HG02571 (cell line): ENCODE measurements around the gene RNU5D-1.
"Not testable (repeated sequence)": the region's sequence is repeated elsewhere in the genome, so short reads cannot be mapped to it uniquely, and the experiment has no call there.

ENCODE experiments used
- ATAC-seq: cut with Tn5 transposase; IDR thresholded peaks from one replicate; pipeline ENCODE4 v1.9.1; 2021; ENCODE audit warnings: mild to moderate bottlenecking, moderate library complexity; ENCODE audit not compliant: unreplicated experiment

RNU5D-1 gene

DNA sequence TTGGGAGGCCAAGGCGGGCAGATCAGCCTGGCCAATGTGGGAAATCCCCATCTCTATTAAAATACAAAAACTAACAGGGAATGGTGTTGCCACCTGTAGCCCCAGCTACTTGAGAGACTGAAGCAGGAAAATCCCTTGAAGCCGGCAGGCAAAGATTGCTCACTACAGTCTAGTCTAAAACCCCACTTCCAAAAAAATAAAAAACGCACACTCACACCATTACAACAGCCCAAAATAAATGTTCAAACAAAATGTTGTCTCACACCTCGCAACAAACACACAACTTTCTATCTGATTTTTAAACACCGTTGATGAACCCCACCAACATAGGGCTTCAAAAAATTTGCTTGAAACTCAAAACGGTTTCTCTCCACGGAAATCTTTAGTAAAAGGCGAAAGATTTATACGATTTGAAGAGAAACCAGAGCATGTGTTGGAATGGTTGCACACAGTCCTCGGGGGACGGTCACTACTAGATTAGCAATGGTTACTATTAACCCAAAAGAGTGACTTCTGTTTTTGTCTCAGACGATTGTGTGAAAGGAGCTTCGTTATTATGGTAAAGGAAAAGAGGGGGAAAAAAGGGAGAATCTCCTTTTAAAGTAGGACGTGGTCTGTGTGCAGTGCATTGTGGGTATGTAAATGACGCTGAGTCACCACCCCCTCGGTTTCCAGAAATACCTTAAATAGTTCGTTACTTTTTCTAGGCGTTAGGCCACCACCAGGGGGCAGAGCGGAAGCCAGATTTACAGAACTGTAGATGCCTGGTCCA is at the start of gene RNU5D-1:
TSS of gene RNU5D-1 (minus strand) at position 430 of the 772 bp plus-strand sequence.
- ATAC-seq, result peak; percentile 64

DNA sequence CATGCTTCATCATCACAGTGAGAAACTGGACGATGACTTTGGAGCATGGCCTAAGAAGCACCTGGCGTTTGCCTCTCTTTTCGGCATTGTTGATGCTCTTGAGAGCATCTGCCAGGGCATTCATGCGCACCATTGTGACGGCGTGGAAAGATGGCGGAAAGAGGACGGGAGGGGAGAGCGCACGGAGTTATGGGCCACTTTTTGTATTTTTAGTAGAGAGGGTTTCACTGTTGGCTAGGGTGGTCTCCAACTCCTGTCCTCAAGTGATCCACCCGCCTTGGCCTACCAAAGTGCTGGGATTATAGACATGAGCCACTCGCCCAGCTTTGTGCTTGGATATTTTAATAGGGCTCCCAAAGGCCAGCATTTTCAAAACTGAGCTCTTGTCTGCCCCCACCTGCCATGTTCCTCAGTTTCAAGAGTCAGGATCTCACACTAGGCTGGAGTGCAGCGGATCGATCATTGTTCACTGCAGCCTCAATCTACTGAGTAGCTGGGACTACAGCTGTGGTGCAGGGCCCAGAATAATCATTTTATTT is 49.7 kb upstream of the RNU5D-1 start:
- ATAC-seq, result no peak

DNA sequence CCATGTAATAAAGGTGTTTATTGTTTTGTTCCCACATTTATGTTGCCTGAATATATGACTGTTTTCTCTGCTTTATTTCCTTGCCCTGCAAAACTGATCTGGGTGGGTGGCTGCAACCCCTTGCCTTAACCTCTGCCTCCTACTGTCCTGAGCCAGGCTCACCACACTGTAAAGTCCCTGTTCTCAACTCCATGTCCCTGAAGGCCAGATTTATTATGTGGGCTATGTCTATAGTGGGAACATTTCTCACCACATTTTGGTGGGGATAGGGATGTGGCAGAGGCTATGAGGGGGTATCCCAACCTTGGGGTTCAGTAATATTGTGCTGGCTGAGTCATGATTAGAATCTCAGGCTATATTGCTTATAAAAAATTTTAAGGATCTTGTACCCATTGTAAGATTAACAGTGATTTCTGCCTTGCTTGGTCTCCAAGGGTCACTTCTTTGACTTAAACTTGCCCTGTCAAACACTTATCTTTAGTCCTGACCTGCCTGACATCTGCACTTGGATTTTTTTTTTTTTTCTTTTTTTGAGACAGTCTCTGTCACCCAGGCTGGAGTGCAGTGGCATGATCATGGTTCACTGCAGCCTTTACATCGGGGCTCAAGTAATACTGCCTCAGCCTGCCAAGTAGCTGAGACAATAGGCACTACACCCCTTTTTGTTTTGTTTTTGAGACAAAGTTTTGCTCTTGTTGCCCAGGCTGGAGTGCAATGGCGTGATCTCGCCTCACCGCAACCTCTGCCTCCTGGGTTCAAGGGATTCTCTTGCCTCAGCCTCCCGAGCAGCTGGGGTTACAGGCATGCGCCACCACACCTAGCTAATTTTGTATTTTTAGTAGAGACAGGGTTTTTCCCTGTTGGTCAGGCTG is 48.0 kb upstream of the RNU5D-1 start:
- no peak for ATAC-seq

DNA sequence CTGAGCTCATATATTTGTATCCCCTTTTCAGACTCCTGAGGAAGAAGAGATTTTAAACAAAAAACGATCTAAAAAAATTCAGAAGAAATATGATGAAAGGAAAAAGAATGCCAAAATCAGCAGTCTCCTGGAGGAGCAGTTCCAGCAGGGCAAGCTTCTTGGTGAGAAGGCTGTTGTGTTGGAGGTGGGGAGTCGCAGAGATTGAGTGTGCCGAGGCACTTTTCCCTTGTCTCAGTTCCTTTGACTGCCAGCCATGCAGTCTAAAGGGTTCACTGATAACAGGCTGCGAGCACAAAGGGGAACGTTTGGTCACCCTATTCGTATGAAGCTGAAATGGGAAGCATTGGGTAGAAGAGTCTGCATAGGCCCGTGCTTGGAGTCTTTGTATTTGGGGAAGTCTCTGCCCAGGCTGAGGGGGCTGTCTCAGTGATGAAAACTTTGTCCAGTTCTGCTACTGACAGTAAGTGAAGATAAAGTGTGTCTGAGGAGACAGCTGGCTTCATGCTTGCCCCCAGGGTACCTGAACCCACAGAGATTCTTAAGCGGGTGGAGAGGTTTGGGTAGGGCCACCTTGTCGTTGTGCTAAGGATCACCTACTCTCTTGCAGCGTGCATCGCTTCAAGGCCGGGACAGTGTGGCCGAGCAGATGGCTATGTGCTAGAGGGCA is 47.1 kb upstream of the RNU5D-1 start:
- ATAC-seq, result no peak

DNA sequence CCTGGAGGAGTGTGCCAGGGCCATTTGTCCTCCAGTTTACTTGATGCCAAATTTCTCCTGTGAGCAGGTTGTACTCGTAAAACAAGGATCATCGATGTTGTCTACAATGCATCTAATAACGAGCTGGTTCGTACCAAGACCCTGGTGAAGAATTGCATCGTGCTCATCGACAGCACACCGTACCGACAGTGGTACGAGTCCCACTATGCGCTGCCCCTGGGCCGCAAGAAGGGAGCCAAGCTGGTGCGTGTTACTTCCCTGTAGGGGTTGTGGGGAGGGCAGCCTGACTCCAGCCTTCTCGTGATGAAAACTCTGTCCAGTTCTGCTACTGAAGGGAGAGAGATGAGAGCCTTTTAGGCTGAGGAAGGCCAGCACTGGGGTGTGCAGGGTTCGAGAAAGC is 46.6 kb upstream of the RNU5D-1 start:
- ATAC-seq, result no peak

DNA sequence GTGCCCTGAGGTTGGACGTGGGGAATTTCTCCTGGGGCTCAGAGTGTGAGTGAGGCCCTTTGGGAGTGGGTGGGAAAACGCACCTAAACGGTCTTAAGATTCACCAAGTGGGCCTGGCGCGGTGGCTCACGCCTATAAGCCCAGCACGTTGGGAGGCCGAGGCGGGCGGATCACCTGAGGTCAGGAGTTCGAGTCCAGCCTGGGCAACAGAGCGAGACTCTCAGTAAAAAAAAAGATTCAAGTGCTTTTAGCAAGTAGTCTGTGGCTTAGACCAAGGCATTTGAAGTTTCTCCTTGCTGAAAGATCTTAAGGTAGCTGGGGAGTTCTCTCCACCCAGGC is 45.7 kb upstream of the RNU5D-1 start:
- ATAC-seq, result no peak

DNA sequence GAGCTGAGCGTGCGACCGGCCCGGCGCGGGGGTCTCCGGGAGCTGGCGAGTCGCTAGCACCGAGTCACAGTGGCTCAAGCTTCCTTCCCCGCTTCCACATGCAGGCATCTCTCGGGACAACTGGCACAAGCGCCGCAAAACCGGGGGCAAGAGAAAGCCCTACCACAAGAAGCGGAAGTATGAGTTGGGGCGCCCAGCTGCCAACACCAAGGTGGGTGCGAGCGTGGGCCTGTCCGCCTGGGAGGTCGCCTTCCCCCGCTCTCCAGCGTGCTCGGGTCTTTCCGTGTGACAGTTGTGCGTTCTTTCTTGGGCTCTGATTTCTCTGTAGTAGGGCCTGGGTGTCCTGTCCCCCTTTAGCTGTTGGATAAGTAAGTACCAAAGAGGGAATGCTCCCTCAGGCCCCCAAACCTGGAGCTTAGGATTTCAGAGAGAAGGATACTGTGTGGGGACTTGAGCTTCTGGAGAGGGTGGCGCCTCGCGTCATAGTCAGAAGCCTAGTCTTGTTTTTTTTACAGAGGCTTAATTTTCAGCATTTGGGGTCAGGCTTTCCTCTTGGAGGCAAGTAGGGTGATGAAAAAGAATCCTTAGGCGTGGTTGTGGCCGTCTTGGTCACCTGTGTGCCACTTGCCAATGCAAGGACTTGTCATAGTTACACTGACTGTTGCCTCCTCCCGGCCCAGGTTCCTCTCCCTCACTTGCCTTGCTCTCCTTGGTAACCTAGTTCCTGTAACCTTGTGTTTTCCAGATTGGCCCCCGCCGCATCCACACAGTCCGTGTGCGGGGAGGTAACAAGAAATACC is 45.2 kb upstream of the RNU5D-1 start:
- peak; percentile 17 for ATAC-seq

DNA sequence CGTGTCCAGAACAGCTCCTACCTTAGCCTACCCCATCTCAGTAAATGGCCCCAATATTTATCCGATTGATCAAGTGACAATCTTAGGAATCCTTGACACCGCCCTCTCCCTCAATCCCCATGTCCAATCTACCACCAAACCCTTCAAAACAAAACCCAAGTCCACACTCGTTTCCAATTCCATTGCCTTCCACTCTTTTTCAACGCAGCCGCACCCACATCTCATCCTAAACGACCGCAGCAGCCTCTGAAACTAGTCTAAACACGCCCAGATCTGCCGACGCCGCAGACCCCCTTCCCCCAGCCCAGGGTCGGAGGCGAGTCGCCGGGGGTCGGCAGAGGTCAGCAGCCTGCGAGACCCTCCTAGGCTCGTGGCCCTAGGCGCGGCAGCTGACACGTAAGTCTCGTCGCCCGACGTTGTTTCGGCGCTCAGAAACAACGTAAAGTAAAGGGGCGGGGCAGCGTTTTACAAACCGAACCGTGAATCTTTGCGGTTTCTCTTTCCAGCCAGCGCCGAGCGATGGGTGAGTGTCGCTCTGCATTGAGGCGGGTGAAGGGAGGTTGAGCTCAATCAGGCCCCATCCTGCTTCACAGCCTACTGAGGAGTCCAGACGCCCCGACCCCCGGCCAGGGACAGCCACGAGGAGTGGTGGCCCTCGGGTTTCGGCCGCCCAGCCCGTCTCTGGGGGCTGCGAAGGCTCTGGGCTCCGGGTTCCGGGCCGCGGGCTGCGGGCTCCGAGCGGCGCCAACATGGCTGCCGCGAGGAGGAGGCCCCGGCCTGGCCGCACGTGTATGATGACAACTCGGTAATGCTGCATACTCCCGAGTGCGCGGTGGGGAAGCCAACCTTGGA is 44.3 kb upstream of the RNU5D-1 start, which contains the start of gene RPS8:
TSS of gene RPS8 (plus strand) at position 463 of the 852 bp plus-strand sequence. CDS start at position 520, 57 bp downstream.
- peak; percentile 71 for ATAC-seq

DNA sequence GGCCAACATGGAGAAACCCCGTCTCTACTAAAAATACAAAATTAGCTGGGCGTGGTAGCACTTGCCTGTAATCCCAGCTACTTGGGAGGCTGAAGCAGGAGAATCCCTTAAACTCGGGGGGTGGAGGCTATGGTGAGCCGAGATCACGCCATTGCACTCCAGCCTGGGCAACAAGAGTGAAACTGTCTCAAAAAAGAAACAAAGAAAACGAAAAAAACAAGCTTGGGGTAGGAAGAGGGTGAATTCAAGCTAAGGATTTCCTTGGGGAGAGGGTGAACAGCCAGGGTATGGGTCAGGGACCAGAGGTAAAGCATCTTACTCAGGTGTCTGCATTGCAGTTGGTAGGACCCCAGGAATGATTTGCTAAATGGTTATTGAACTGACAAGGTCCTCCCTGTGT is 35.5 kb upstream of the RNU5D-1 start:
- ATAC-seq, result not testable (repeated sequence)

DNA sequence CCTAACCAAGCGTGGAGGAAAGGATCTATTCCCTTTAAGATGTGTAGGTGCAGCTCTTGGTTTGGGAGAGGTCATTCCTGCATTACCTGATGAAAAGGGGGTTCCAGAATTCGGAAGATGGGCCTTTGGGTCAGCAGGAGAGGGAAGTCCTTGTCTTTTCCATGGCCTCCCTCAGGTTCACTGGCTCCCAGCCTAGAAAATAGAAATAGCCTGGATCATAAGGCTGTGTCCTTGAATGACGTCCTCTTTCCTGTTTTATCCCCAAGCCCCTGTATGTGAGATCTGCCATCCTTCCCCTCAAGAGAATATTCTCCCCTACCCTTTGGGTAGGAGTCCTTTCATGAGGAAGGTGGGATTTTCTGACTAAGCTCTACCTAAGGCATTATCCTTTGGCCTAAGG is 29.9 kb upstream of the RNU5D-1 start:
- ATAC-seq, result no peak

DNA sequence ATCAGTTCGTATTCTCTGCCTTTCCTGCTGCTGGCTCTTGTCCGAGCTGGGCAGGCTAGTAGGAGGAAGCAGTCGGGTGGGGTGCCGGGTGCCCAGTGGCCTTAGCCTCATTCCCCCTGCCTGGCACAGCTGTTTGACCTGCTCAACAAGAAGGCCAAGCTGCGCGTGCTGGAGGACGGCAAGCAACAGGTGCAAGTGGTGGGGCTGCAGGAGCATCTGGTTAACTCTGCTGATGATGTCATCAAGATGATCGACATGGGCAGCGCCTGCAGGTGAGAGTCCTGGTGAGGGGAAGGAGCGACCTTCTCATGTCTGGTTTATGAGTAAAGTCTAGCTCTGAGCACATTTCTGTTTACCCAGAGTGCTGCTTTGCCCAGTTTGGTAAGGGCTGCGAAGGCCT is 28.1 kb upstream of the RNU5D-1 start:
- no peak for ATAC-seq

DNA sequence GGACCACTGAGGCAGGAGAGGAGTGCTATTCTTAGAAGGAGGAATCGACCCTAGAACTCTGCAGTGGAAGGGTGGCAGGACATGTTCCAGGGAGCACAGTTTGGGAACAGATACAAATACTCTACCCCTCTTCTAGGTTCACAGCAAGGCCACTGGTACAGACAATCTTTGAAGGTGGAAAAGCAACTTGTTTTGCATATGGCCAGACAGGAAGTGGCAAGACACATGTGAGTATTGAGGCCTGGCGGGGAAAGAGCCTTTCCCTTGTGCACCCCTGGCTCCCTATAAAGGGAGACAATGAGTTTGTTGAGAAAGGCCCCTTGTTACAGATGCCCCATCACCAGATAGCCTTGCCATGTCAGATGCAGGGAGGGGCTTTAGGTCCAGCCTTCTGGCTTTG is 26.4 kb upstream of the RNU5D-1 start:
- no peak for ATAC-seq

DNA sequence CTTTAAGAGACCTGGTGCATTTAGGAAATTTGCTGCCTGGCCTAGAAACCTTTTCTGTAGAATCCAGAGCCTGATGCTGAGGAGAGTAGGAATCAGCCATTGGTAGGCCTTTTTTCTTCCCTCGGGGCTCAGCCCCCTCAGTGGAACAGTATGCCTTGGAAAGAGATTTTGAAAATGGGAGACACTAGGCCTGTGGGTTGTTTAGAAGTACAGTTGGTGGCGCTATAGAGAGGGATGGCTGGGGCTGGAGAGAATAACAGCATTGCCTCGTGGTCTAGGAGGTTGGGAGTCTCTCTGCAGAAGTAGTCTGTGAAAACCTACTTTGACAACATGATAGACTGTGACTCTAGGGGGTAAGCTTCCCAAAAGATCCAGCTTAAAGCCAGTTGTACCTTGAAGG is 16.9 kb upstream of the RNU5D-1 start:
- ATAC-seq, result no peak

DNA sequence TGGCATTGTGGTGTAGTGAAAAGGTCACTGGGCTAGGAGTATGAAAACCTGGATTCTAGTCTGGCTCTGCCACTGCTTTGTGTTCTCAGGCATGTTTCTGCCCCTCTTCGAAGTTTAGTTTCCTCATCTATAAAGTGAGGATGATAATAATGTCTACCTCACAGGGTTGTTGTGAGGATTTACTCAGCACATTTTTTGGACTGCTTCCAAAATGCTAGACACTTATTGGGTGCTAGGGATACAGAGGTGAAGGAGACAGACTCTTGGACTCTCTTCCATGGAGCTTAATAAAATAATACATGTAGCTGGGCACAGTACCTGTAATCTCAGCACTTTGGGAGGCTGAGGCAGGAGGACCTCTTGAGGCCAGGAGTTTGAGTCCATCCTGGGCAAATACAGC is 12.2 kb upstream of the RNU5D-1 start:
- no peak for ATAC-seq

DNA sequence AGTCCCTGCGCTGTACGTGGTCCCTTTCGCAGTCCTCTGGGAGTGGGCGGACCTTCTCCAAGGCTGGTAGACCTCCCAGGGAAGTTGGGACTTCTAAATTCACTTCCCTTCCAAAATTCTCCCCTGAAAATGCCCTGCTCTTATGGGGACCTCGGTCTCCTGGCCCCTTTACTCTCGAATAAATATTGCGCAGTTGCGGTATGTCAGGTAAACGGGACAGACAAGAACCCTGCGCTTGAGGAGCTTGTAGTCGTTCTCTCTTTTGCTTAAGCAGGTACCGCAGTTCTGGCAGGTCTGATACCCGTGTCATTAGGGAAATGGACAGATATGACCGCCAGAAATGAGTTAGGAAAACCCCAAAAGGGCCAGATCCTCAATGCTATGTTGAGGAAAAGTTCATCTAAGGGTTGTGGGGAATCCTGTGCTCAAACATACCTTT is 9.2 kb upstream of the RNU5D-1 start:
- ATAC-seq, result no peak

DNA sequence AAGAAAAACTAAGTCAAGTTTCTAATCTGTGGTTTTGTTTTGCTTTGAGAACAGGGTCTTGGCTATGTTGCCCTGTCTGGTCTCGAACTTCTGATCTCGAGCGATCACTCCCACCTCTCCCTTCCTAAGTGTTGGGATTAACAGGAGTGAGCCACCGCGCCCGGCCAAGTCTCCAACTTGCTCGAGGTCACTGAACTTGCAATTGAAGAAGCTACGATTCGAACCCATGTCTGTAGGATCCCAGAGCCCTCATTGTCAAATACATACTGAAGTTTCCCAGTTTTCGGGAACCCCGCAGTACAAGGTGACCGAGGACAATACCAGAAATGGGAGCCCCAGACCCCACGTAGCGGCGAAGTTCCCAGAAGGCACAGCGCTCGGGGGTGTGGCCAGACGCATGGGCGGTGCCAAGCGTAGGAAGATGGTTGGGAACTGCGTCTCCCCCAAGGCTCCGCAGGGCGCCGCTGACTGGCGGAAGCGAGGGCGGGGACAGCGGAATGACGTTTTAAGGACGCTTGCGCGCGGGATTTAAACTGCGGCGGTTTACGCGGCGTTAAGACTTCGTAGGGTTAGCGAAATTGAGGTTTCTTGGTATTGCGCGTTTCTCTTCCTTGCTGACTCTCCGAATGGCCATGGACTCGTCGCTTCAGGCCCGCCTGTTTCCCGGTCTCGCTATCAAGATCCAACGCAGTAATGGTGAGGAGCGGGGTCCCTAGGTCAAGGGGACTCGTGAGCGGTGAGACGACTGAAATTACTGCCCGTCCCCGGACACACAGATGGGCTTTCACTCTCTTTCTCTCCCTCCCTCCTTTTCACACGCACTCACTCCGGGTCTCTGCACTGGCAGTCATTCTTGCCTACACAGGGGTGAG is 8.6 kb upstream of the RNU5D-1 start, which contains the start of gene KIF2C:
TSS of gene KIF2C (plus strand) at position 531 of the 872 bp plus-strand sequence. CDS start at position 627, 96 bp downstream.
- peak; percentile 95 for ATAC-seq

DNA sequence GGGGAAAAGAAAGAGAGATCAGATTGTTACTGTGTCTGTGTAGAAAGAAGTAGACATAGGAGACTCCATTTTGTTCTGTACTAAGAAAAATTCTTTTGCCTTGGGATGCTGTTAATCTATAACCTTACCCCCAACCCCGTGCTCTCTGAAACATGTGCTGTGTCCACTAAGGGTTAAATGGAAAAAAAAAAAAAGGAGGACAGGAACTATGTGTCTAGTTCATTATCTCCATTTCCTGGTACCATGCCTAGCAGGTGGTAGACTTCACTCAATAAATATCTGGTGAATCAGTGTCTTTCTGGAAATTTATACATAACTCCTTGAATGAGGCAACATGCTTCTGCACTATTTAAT is 8.0 kb upstream of the RNU5D-1 start:
- not testable (repeated sequence) for ATAC-seq

DNA sequence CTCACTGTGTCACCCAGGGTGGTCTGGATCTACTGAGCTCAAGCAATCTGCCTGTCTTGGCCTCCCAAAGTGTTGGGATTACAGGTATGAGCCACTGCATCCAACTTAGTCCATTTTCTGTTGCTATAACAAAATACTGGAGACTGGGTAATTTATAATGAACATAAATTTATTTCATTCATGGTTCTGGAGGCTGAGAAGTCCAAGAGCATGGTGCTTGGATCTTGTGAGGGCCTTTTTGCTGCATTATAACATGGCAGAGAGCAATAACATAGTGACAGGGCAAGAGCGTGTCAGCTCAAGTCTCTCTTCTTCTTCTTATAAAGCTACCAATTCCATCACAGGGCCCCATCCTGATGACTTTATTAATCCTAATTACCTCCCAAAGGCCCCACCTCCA is 5.0 kb upstream of the RNU5D-1 start:
- no peak for ATAC-seq
